Activated CD4-positive, alpha-beta T cell treated with anti-CD3 and anti-CD28 coated beads for 4 hours (primary cell): ENCODE measurements around the gene ASB2.

ENCODE experiments used
- DNase-seq, 2 donors: peaks; one replicate each; pipeline ENCODE4 v3.0.0-alpha.2; 2020

The ASB2 gene, protein sequence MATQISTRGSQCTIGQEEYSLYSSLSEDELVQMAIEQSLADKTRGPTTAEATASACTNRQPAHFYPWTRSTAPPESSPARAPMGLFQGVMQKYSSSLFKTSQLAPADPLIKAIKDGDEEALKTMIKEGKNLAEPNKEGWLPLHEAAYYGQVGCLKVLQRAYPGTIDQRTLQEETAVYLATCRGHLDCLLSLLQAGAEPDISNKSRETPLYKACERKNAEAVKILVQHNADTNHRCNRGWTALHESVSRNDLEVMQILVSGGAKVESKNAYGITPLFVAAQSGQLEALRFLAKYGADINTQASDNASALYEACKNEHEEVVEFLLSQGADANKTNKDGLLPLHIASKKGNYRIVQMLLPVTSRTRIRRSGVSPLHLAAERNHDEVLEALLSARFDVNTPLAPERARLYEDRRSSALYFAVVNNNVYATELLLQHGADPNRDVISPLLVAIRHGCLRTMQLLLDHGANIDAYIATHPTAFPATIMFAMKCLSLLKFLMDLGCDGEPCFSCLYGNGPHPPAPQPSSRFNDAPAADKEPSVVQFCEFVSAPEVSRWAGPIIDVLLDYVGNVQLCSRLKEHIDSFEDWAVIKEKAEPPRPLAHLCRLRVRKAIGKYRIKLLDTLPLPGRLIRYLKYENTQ

GRCh38 chr14:93976477-93977057, at the start of gene ASB2:
ASB2 (minus strand) TSS chr14:93976570; CDS start chr14:93964539, 12,031 bp downstream.
- no peak for DNase-seq

- no peak for DNase-seq
Observed at GRCh38 chr14:94025720-94026119, 49.4 kb upstream of the ASB2 start.

DNA sequence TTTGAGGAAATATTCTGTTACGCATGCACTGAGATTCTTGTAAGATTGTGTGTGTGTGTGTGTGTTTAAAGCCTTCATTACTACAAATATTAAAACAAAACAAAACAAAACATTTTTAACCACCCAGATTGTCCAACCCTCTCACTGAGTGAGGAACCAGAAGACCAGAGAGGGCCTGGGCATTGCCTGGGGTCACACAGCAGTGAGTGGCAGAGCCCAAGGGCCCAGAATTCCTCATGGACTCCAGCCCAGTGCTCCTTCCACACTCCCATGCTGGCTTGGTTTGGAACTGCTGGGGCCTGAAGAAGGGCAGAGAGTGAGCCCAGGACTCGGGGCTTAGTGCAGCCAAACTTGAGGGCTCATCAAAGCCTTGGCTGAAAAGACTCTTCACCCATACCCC, 48.2 kb upstream of the ASB2 start:
- no peak for DNase-seq

GRCh38 chr14:94022532-94023411, 46.4 kb upstream of the ASB2 start:
- DNase-seq = no peak

DNA sequence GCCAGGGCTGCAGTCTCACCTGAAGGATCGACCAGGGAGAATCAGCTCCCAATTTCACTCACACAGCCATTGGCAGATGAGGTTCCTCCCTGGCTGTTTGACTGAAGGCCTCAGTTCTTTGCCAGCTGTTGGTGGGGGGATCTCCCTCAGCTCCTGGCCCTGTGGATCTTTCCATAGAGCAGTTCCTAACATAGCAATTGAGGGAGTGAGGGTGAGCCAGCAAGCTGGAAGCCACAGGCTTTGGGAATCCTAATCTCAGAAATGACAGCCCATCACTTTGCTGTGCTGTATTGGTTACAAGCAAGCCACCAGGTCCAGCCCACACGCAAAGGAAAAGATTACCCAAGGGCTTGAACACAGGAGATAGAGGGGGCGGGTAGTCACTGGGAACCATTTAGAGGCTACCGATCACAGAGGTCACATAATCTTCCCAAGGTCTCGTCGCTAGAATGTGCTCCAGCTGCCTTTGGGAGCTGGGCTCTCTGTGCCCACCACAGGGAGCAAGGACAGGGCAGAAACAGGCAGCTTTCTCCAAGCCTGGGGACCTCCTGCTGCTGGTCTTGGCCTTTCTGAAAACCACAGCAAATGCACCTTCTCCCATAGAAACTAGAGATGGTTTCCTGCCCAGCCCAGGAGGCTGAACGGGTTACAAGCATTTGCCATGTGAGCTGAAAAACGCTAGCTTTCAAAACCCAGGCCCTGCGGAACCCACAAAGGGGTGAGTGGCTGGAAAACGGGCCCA, 45.2 kb upstream of the ASB2 start:
- no peak for DNase-seq

GRCh38 chr14:94021001-94021400, 44.6 kb upstream of the ASB2 start:
- DNase-seq = no peak

- no peak for DNase-seq
Observed at GRCh38 chr14:94020267-94020666, 43.9 kb upstream of the ASB2 start.

GRCh38 chr14:94019329-94019728, 43.0 kb upstream of the ASB2 start:
- no peak for DNase-seq

GRCh38 chr14:94018308-94018707, 41.9 kb upstream of the ASB2 start:
- no peak for DNase-seq

DNA sequence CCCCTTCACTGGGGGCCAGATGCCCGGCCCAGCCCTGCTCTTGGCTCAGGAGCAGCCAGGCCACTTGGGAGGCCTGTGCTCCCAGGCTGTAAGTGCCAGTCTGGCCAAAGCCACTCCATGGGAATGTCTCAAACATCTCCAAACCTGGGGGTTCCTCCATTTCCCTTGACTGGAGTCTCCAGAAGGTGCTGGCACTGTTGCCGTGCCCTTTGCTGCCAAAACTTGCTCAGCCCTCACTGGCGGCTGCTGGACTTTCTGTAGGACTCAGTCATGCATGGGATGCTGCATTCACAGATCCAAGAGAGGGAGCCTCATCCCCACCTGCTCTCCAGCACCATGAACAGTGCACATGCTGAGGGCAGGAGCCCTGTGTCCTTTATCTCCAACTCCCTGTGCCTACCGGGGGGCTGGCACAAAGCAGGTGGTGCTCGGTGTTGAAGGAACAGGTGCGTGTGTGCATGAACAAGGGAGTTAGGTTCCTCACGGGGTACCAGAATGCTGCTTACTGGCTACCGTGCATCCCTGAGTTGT, 40.1 kb upstream of the ASB2 start:
- DNase-seq = no peak

DNA sequence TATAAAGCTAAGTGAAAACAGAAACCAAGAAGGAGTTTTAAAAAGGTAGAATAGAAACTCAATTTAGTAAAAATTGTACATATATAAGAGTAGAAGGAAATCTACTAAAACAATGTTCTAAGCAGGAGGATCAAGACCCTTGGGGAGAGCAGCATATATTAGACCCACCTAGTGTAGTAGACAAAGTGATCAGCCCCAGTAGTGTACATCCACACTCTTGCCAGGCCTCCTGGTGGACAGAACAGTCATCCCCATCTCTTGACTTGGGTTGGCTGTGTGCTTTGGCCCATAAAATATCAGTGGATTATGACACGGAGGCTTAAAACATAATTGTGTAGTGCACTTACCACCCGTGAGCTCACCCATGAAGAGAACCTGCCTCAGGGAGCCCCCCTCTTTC, 38.9 kb upstream of the ASB2 start:
- no peak for DNase-seq

DNA sequence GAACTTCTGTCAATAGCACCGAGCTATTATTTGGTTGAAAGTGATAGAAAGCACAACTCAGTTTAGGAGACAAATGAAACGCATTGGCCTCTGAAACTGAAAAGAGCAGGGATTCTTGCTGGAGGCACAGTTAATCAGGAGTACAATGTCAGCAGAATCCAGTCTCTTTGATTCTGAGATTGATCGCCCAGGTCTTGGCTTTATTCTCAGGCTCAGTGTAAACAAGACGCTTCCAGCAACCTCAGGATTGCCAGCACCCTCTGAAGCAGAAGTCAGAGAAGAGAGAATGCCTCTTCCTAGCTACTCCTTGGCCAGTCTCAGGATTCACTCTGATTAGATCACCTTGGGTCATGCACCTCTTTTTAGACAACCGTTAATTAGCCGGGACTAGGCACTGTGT, 38.0 kb upstream of the ASB2 start:
- no peak for DNase-seq

- DNase-seq = no peak
Observed at GRCh38 chr14:94011795-94012194, 35.4 kb upstream of the ASB2 start.

DNA sequence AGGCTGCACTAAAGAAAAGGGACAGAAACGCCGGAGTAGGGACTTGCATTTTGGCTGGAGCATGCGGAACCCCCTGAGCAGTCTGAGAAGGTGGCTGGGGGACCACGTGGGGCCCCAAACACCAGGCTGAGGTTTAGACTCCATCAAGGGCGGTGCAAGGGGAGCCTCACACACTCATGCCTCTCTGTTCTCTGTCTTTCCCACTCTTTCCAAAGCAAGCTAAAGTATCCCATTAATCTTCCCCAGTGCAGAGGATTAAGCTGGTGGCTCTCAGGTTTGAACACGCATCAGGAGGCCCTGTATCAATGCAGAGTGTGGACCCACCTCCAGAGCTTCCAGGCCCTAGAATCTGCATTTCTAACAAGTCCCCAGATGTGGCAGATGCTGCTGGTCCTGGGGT, 34.3 kb upstream of the ASB2 start:
- DNase-seq = no peak

- no peak for DNase-seq
Observed at GRCh38 chr14:94009767-94010166, 33.4 kb upstream of the ASB2 start.

GRCh38 chr14:94008234-94008633, 31.9 kb upstream of the ASB2 start:
- DNase-seq = no peak

DNA sequence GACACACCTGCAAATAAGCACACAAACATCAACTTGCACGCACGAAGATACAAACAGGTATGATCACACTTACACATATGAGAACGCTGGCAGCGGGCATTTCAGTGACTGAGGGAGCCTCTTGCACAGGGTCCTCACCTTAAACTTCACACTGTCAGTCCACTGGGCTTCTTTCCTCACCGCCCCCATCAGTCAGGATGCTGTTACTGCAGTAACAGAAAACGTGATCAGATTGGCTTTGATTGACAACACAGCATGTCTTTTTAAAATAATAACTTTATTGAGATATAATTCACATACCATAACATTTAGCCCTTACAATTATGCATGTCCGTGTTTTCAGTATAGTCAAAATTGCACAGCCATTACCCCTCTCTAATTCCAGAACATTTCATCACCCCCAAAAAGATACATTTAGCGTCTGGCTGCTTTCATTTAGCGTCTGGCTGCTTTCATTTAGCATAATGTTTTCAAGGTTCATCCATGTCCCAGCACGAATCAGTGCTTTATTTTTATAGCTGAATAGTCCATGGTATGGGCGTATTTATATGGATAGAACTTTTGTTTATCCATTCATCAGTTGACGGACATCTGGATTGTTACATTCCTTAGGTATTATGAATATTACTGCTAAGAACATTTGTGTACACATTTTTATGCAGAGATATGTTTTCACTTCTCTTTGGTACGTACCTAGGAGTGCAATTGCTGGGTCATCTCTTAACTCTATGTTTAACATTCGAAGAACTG, 29.1 kb upstream of the ASB2 start:
- DNase-seq = no peak

GRCh38 chr14:94004015-94004414, 27.6 kb upstream of the ASB2 start:
- DNase-seq = no peak

GRCh38 chr14:94003397-94003796, 27.0 kb upstream of the ASB2 start:
- no peak for DNase-seq

GRCh38 chr14:94001501-94002396, 25.4 kb upstream of the ASB2 start:
- DNase-seq = peak; percentile 58 to 59
